Activated CD8-positive, alpha-beta memory T cell treated with anti-CD3 and anti-CD28 coated beads, Interleukin-2, amount 50 U/mL, for 1 hour (primary cell): ENCODE results near the gene EIF2B5.
"Not testable (repeated sequence)": the region's sequence is repeated elsewhere in the genome, so short reads cannot be mapped to it uniquely, and the experiment has no call there.

ENCODE experiments used
- DNase-seq: peaks from one replicate; pipeline ENCODE4 v3.0.0-alpha.2; 2020; ENCODE audit errors: extremely low read depth

Gene EIF2B5

DNA sequence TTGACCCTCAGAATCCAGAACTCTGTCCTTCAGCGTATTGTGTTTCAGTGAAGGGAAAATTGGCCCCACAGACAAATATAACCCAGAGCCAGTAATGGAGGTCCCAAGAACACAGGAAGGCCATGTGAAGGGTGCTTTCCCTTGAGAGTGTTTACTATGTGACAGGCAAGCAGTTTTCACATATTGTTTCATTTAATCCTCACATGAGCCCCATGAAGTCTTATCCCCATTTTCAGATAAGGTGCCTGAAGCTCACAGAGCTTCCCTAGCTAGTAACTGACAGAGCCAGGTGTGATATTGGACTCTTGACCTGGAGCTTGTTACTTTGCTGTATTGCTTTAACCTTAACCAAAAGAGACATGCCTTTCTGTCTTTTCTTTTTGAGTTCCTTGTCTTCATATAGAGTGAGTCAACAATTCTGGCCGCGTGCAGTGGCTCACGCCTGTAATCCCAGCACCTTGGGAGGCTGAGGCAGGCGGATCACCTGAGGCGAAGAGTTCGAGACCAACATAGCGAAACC, 10.7 kb downstream of the EIF2B5 start:
- DNase-seq: no peak

DNA sequence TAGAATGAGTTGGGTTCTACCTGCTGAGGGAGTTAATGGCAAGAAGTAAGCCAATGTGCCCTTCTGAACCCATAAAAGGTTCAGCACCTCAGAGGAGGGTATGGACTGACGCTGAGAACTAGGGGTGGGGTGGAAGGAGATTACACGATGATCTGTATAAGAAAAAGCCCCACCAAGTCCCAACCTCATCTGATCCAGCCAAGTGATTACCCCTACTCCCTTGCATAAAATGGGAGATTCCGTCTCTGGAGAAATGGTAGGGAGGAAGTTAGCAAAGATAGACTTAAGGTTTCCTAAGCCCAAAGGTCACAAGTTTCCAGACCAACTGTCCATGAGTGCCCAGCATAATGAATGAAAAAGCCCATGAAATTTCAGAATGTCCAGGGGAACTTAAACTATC, 12.9 kb downstream of the EIF2B5 start:
- no peak for DNase-seq

DNA sequence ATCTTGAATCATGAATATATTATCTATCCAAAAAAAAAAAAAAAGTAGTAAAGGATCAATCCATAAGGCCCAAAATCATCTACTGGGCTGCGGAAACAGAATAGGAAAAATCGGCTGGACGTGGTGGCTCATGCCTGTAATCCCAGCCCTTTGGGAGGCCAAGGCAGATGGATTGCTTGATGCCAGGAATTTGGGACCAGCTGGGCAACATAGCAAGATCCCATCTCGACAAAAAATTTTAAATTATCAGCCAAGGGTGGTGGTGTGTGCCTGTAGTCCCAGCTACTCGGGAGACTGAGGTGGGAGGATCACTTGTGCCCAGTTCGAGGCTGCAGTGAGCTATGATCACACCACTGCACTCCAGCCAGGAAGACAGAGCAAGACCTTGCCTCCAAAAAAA, 14.0 kb downstream of the EIF2B5 start:
- no peak for DNase-seq

DNA sequence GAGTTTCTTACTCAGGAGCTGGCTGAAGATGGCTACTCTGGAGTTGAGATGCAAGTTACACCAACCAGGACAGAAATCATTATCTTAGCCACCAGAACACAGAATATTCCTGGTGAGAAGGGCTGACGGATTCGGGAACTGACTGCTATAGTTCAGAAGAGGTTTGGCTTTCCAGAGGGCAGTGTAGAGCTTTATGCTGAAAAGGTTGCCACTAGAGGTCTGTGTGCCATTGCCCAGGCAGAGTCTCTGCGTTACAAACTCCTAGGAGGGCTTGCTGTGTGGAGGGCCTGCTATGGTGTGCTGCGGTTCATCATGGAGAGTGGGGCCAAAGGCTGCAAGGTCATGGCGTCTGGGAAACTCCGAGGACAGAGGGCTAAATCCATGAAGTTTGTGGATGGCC, 14.6 kb downstream of the EIF2B5 start:
- not testable (repeated sequence) for DNase-seq

DNA sequence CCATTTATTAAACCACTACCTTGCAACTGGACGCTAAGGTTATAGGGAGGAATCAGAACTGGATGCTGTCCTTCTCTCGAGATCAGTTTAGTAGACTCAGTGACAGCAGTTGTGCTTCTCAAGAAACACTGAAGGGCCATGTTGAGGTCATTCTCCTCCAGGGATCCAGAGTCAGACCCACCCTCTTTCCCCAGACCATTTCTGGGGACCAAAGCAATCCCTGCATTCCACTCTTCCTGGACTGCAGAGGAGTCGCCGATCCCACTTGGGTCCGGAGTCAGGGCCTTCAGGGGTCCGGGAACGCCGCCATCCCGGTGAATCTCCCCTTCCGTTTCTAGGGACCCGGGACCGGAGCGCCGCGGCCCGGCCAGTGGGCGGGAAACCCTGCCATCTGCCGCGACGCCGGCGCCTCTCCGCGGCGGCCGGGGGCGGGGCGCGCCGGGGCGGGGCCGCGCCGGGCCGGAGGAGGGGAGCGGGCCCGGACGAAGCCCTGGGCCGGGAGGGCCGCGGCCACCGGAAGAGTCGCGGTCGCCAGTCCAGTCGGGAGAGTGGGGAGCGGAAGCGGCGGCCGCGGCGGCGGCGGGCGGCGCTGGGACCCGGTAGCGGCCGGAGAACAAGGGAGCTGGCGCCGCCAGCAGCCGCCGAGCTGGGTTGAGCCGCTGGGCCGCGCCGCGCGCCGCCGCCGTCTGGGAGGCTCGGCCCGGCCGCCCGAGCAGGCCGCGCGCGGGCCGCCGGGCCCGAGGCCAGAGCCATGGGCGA, 19.9 kb downstream of the EIF2B5 start, which contains the start of gene DVL3:
Gene DVL3 (plus strand): TSS at position 493 of the 759 bp plus-strand sequence. CDS start 259 bp downstream, at position 752.
- DNase-seq: no peak

DNA sequence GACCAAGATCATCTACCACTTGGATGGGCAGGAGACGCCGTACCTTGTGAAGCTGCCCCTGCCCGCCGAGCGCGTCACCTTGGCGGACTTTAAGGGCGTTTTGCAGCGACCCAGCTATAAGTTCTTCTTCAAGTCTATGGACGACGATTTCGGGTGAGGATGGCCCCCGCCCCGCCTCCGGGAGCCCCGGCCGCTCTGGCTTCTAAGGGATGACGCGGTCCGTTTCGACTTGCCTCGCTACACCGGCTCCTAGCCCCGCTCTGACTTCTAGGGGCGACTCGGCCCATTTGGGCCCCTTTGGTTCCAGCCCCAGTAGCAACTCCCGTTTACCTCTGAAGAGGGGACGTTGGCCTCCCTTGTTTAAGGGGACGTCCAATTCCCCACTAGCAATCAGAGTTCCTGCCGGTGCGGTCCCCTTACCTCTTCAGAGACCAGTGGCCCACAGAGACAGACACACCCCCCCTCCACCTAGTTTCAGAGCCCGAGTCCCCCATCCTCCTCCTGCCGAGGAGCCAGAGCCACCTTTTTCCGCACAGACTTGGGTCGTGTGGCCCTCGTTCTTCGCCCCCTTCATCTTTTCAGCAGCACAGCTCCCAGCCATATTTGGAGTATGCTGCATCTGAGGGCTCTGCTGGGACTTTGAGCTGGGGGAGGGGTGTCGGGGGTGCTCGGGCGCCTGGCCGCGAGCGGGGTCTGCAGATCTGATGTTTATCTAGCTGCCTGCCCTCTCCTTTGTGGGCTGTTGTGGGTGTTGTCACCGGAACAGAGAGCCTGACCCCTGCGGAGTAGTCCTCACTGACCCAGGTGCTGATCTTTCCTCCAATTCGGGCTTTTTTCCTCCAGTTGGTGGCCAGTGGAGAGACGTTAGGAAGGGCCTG, 20.7 kb downstream of the EIF2B5 start:
- DNase-seq: no peak

DNA sequence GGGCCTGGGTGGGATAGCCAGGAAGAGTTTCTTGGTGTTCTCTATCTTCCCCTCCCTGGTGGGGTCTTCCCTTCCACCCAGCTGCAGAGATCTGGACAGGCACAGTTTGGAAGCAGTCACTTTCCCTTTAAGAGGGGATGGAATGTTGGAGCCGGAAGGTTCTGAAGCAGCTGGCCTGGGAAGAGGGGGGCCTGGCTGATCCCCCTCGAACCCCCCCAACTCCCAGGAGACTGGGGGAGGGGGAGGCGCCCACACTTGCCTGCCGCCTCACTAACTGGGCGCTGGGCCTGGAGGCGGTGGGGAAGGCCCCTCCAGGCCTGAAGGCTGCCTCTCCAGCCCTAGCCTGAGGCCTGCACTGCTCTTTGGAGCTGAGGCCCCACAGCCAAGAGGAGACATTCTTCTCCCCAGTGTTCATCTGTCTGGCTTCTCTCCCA, 21.4 kb downstream of the EIF2B5 start:
- DNase-seq: no peak

DNA sequence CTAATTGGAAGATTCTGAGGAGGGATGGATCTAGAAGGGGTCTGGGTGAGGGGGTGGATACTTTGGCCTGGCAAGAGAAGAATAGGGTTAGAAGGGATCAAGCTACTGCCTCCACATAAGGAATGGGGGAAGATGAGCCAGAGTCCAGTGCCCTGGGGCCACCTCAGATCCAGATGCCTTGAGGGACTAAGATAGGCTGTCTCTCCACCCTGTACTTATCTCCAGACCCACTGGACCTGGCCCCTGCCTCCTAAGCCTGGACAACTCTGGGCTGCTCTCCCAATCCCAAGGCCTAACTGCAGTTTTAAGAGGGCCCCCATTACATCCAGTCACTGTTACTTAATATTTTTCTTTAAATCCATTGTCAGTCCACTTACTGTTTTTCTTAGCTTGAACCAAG, 22.0 kb downstream of the EIF2B5 start:
- DNase-seq: no peak

DNA sequence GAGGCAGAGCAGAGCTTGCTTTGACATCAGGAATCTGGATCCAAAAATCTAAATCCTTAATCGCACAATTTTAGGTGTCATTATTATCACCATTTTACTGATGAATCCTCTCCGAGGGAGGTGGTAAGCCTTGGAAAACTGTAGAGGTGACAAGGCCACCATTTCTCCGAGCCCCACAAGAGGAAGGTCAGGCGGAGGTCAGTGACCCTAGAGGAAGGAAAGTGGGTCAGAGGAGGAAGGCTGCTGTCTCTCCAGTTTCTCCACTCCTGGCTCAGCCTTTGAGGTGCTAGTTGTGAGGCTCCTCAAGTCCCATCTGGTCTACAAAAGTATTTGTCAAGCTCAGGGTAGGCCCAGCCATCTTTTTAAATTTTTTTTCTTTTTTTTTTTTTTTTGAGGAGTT, 23.2 kb downstream of the EIF2B5 start:
- DNase-seq: no peak

DNA sequence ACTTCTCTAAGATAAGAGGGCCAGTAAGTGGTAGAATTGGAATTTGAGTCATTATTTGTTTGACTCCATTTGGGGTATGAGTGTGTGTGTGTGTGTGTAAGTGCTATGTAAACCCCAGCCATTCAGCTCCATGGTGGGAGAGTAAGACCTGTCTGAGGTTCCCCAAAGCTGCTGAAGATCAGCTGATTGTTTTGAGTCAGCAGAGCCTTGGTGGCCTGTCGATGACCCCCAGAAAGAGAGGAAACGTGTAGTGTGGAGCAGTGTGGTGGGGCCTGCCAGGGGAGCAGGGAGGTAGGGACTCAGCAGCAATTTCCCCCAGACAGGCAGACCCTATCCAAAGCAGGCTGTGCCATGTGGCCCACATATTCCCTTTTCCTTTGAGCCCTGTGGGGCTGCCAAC, 25.3 kb downstream of the EIF2B5 start:
- no peak for DNase-seq

DNA sequence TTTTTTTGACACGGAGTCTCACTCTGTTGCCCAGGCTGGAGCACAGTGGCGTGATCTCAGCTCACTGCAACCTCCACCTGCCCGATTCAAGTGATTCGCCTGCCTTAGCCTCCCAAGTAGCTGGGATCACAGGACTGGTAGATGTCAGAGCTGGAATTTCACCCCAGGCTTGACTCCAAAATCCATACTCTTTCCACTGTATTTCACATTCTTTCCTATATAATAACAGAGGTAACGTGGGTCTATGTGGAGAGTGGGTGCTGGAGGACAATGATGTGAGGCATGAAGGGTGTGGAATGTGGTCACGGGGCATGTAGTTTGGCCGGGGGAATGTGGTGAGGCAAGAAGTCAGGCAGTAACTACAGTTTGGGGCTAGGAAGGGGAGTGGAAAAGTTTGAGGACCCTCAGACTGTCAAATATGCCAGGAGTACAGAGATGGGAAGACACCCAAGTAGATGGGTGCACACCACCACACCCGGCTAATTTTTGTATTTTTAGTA, 27.5 kb downstream of the EIF2B5 start:
- not testable (repeated sequence) for DNase-seq

DNA sequence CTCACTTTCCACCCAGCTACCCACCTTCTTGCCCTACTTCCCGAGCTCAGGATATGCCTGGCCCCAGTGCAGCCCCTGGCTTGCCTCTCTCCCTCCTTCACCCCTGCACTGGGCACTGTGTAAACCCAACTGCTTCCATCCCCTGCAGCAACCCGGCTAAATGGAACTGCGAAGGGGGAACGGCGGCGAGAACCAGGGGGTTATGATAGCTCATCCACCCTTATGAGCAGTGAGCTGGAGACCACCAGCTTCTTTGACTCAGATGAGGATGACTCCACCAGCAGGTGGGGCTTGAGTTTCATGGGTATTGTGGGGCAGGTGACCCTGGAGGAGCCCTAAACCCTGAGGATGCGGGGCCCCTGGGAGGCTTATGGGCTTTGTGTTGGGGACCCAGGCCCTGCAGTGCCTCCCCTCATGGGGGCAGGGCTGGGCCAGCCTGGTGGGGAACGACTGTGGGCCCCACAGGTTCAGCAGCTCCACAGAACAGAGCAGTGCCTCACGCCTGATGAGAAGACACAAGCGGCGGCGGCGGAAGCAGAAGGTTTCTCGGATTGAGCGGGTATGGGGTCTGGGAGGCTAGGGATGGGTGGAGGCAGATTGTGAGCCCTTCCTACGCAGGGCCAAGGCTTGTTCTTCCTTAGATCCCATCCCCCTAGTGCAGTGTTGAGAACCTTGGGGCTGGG, 29.6 kb downstream of the EIF2B5 start:
- DNase-seq: no peak

DNA sequence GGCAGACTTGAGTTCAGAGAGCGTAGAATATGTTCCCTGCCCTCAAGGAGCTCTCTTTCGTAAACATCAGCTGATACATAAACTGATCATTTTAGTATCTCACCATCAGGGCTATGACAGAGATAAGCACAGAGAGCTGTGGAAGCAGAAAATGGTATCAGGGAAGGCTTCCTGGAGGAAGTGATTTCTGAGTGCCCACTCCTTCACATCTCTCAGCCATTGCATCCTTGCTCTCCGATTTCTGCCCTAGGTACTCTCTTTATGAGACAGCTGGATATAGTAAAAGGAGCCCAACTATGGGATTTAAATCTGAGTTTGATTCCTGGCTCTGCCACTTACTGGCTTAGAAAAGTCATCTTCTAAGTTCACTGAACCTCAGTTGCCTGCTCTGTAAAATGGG, 30.4 kb downstream of the EIF2B5 start:
- DNase-seq: no peak

DNA sequence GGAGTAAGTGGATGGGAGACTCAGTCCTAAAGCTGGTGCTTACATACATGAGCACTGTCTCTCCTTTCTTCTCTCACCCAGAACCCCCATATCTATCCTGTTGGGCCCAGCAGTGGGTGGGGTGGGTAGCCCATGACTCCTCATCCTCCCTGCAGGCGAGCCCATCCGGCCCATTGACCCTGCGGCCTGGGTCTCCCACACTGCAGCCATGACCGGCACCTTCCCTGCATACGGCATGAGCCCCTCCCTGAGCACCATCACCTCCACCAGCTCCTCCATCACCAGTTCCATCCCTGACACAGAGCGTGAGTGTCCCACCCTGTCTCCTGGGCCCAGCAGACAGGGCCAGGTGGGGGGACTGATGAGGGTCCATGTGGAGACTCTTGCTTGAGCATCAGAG, 31.5 kb downstream of the EIF2B5 start:
- DNase-seq: no peak

DNA sequence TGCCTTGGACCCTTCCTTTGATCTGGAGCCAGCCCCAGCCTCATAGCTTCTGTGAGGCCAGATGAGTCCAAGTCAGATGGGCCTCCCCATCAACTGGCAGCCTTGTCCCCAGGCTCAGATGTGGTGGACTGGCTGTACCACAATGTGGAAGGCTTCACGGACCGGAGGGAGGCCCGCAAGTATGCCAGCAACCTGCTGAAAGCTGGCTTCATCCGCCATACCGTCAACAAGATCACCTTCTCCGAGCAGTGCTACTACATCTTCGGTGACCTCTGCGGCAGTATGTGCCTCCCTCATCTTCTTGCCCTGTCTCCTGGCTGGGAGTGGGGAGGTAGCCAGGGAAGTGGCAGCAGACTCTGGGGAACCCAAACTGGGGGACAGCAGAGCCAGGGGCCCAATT, 32.6 kb downstream of the EIF2B5 start:
- DNase-seq: no peak

DNA sequence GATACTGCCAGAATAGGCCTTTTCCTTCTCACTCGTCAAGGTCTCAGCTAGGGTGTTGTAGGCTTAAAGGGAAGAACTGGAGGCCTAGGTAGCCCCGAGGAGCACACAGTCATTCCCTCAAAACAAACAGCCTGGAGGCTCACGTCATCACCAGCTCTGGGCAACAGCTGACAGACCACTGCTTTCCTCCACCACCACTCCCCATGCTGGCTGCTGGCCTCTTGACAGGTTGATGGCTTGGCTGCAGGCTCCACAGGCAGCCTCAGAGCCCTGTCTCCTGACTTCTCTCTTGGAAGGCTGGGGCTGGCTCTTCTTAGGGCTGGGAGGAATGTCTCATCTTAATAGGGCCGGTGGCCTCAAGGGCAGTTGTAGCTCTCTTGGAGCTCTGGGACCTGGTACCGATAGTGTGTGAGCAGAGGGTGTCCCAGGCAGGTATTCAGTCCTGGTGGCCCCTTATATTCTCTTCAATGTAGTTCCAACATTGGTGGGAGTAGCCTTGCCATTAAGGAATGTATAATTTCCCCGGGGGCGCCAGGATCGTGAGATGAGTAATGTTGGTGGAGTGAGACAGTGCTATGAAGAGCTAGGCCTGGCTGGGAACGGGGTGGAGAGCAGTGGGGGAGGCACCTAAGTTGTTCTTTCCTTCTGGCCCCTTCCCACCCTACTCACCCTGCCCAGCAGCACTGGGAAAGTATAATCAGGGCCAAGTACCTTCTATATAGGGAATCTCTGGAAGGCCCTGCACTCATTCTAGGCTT, 33.4 kb downstream of the EIF2B5 start:
- DNase-seq: no peak

DNA sequence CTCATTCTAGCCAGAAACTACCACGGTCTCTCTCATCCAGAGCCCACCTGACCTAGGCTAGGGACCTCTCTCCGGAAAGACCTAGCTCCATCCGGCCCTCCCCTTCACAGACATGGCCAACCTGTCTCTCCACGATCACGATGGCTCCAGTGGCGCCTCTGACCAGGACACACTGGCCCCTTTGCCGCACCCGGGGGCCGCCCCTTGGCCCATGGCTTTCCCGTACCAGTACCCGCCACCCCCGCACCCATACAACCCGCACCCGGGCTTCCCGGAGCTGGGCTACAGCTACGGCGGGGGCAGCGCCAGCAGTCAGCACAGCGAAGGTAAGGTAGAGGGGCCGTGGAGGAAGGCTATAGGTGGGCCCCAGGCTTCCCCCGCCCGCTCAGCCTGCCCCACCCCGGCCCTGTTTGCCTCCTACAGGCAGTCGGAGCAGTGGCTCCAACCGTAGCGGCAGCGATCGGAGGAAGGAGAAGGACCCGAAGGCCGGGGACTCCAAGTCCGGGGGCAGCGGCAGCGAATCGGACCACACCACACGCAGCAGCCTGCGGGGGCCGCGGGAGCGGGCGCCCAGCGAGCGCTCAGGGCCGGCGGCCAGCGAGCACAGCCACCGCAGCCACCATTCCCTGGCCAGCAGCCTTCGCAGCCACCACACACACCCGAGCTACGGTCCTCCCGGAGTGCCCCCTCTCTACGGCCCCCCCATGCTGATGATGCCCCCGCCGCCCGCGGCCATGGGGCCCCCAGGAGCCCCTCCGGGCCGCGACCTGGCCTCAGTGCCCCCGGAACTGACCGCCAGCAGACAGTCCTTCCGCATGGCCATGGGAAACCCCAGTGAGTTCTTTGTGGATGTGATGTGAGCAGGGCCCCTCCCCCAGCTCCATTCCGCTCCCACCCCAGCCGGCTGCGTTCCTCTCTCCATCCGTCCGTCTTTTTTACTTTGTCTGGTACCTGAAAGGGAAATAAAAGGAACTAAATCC, 35.0 kb downstream of the EIF2B5 start:
- DNase-seq: no peak

DNA sequence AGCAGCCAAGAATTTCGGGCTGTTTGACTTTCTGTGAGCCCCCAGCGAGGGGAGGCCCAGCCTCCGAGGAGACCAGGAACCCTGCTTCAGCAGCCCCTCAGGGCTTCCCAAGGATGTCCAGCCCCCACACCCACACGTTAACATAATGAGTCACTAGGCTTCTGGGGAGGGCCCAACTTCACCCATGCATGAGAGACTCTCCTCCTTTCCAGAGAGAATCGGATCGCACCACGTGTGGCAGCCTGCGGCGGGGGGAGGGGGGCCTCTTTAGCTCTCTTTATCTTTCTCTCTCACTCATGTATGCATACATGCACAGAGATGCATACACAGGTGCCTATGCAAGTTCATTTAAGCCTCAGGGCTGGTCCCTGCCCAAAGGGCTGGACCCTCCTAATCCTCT, 36.4 kb downstream of the EIF2B5 start:
- DNase-seq: no peak

DNA sequence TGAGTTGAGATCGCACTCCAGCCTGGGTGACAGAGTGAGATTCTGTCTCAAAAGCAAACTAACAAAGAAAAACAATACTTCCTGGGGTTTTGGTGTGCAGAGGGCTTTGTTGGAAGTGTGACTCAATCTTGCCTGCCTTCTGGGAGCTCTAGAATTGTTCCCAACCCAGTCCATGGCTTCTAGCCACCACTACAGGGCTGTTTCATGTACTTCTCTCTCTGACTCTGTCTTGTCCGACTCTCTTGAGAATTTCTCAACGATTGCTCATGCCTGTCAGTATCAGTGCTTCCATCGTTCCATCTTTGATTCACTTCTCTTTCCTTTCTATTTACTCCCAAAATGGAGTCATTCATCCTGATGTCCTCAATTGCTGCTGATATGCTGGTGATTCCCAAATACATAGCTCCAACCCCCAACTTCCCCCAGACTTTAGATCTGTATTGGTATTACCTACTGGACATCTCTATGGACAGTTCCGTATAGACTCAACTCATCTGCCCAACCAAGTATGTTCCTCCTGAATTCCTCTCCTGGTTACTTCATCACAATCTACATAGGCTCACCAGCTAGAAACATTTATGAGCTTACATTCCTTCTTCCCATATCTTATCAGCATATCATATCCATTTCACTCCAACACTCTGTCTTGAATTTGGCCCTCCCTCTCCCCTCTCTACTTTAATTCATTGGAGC, 37.7 kb downstream of the EIF2B5 start:
- DNase-seq: no peak

DNA sequence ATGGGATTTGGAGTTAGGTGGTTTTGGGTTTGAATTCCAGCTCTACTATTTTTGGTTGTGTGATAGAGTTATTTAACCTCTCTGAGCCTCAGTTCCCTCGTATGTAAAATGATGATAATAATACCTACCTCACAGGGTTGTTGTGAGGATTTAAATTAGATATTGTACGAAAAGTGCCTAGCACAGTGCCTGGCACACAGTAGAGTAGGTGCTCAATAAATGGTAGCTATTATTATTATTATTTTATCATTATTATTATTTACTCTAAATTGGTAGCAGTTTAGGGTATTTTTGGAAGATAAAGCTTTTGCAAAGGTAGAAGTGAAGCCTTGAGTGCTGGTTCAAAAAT, 38.2 kb downstream of the EIF2B5 start:
- DNase-seq: no peak
